AG04449 (cell line): Measurements from ENCODE around the gene ACTR1A.
A peak's percentile ranks its signal among the peaks of the same experiment; 100 is the strongest.
"Not testable (repeated sequence)": the region's sequence is repeated elsewhere in the genome, so short reads cannot be mapped to it uniquely, and the experiment has no call there.

ENCODE experiments used
- CTCF ChIA-PET: fragments of 350-600 bp; formaldehyde crosslinking; extraction: SDS; loops from one replicate; lab custom pipeline; 2021; ENCODE audit warnings: antibody characterized with exemption; lab: Yijun Ruan, JAX
- POLR2A ChIA-PET: fragments of 400-600, 350-600 bp; formaldehyde crosslinking; extraction: SDS; loops from one replicate; lab custom pipeline; 2020; ENCODE audit warnings: antibody characterized with exemption, inconsistent platforms; lab: Yijun Ruan, JAX
- DNase-seq: peaks from one replicate; pipeline ENCODE4 v3.0.0-alpha.2; 2010; ENCODE audit warnings: low read depth, low spot score
- H3K4me3 ChIP-seq: 2 replicates; pipeline ENCODE4 v1.5.1; 2011; ENCODE audit warnings: low read depth, mild to moderate bottlenecking, control low read depth, low read length
- CTCF ChIP-seq: IDR thresholded peaks from one replicate; pipeline ENCODE4 v1.5.1; 2011; ENCODE audit warnings: mild to moderate bottlenecking, moderate library complexity, low read length, control low read depth, inconsistent platforms; ENCODE audit not compliant: insufficient read depth; ENCODE audit errors: missing control alignments

The ACTR1A gene

DNA sequence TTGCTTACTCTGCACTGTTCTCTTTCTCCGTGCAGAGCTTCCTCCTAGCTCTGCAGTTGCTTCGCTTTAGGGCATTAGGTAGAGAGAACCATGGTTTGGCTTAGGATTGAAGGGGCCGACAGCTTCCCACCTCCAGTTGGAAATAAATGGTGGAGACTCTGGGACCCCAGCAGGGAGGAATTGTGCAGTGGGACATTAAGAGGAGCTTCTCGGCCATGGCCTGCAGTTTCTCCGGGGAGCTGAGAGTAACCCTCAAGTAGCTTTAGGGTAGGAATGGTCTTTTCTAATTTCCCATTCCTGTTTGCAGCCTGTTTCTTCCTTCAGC lies 2.4 kb upstream of the ACTR1A start:
- TF ChIP-seq CTCF, result no peak
- no peak for DNase-seq
- ChIA-PET POLR2A (interaction anchor here (0.6 to 2.1 kb wide), 3 partner anchors 13 to 101 kb away, joined by 3 to 8 read pairs (median 4); no protein-coding TSS in a partner anchor), CTCF (interaction anchor here (0.7 to 12.2 kb wide), 21 partner anchors 12 to 335 kb away, joined by 3 to 300 read pairs (median 4); partner anchors contain the start of gene TRIM8)
- H3K4me3 ChIP-seq, result peak overlapping the region; percentile 96

DNA sequence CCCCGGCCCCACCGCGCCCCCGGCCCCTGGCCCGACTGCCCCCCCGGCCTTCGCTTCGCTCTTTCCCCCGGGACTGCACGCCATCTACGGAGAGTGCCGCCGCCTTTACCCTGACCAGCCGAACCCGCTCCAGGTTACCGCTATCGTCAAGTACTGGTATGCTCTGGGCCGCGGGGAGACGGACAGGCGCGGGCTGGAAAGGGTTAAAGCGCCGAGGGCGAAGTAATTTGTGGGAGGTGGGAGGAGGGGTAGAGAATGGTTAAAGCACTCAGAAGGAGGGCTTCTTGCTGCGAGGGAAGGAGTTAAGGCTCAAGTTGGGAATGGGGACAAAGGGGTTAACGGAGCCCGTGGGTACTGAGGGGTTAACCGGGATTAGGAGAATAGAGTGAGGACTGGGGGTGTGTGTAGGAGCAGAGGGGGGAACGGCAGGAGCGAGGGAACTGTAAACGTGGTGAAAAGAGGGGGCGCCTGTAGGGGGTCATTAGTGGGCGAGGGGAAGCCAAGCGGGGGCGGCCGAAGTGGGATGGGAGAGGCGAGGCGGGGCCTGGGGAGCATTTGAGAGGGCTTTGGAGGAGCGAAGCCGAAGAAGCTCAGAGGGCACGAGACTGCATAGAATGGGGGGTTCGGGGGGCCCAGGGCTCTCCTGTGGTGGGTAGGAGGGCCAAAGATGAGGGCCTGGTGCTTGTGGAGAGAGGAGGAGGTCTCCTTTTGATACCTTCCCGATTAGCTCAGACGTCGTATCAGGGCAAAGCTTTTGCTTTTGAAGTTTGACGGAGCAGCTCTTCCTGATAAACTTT lies 1.9 kb upstream of the ACTR1A start:
- no peak for DNase-seq
- ChIA-PET POLR2A (interaction anchor here (0.6 to 2.1 kb wide), 4 partner anchors 13 to 124 kb away, joined by 3 to 8 read pairs (median 4); no protein-coding TSS in a partner anchor), CTCF (interaction anchor here (0.5 to 12.2 kb wide), 42 partner anchors 8 to 335 kb away, joined by 3 to 300 read pairs (median 4); partner anchors contain the start of genes CUEDC2 and TRIM8)
- H3K4me3 ChIP-seq, result peak overlapping the region; percentile 96
- no peak for TF ChIP-seq CTCF

DNA sequence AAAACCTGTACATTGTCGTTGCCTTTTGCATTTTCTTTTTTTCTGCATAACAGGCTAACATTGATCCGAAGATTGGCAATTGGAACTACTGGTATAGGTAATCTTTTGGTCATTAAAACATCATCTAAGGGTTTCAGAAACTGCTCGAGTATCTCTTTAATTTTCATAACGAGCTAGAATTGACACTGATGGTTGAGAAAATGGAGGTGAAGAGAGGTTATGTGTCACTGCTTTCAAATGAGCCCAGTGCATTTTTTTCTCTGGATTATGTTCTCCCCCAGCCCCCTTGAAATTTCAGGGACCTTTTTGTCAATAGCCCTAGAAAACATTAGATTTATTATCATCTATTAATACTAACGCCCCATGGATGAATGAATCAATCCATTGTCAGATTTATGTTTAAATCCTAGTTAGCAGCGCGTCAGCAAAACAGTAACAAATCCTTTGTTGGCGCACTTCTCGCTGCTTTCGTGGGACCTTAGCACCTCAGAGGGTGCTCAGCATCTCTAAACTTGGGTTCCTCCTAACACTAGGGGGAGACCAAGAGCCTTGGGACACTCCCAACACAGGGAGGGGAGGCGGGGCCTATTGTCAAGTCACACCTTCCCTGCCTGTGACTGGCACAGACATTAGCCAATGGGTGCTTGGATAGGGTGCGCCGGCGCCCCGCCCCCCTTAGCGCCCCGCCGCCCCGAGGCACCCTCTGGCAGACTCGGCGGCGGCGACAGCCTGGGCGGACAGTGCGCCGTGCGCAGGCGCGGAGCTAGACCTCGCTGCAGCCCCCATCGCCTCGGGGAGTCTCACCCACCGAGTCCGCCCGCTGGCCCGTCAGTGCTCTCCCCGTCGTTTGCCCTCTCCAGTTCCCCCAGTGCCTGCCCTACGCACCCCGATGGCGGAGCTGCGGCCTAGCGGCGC lies 1.0 kb upstream of the ACTR1A start, which contains the start of gene SUFU:
SUFU (plus strand) TSS at position 709 of the 915 bp plus-strand sequence; CDS start at position 890, 181 bp downstream.
- ChIA-PET CTCF (interaction anchor here (0.5 to 12.2 kb wide), 62 partner anchors 8 to 277 kb away, joined by 3 to 300 read pairs (median 4); partner anchors contain the start of genes C10orf95, CUEDC2, FBXL15 and TRIM8), POLR2A (interaction anchor here (0.8 to 2.1 kb wide), 3 partner anchors 14 to 124 kb away, joined by 3 to 8 read pairs (median 4); no protein-coding TSS in a partner anchor)
- peak; percentile 90 for DNase-seq
- TF ChIP-seq CTCF, result peak; percentile 86
- peak within 1 kb of the TSS; percentile 96 for H3K4me3 ChIP-seq

GRCh38 chr10:102502029-102502336 lies 529 bp downstream of the ACTR1A start:
- peak overlapping the region; percentile 87 for H3K4me3 ChIP-seq
- DNase-seq, result peak; percentile 96
- ChIA-PET POLR2A (no interaction called here), CTCF (interaction anchor here (1.0 to 12.2 kb wide), 17 partner anchors 10 to 211 kb away, joined by 3 to 300 read pairs (median 4); partner anchors contain the start of gene FBXL15)
- no peak for TF ChIP-seq CTCF

- H3K4me3 ChIP-seq, result peak overlapping the region; percentile 59
- no peak for TF ChIP-seq CTCF
- POLR2A ChIA-PET, result no interaction called here
- CTCF ChIA-PET, result interaction anchor here (0.9 to 12.2 kb wide), 7 partner anchors 16 to 95 kb away, joined by 3 to 300 read pairs (median 4); no protein-coding TSS in a partner anchor
- DNase-seq, result no peak
These were observed 1.1 kb downstream of the ACTR1A start for GRCh38 chr10:102501201-102502028.

DNA sequence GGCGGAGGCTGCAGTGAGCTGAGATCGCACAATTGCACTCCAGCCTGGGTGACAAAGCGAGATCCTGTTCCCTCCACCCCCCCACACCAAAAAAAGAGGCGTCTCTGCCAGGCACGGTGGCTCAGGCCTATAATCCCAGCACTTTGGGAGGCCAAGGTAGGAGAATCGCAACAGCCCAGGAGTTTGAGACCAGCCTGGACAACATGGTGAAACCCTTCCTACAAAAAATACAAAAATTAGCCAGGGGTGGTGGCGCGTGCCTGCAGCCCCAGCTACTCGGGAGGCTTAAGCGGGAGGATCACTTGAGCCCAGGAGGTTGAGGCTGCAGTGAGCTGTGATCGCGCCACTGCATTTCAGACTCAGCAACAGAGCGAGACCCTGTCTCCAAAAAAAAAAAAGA lies 1.8 kb downstream of the ACTR1A start:
- POLR2A ChIA-PET, DNase-seq: not testable (repeated sequence)
- peak overlapping the region; percentile 3; the same call in 1 of the 2 replicates for H3K4me3 ChIP-seq
- CTCF ChIA-PET, result interaction anchor here (0.9 to 12.2 kb wide), 6 partner anchors 18 to 95 kb away, joined by 3 to 300 read pairs (median 8); no protein-coding TSS in a partner anchor
